ENCODE measurements around the gene ABT1.

DNA sequence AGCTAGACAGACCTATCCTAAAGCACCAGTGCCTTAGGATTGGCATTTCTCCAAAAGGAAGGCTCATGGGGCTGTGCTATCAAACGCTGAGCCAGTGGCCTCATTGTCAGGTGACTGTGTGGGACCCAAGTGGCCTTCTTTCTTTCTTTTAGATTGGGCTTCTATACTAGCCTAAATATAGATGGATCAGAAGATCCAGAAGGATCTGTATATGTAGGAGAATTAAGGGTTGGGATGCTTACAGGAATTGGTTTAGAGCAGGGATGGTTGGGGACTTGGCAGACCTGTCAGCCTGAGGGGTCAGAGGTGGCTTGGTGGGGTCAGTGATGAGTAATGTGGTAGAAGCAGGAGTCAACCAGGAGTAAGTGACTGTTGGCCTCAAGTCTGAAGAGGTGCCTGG is 14.8 kb downstream of the ABT1 start:
- TF ChIP-seq POLR2A (IDR thresholded peaks at IDR 0.05; ENCODE audit: low read length) (no peak), GATA1 (IDR thresholded peaks at IDR 0.05; ENCODE audit: low read depth, low read length) (no peak)

All from erythroblast (primary cell).